ENCODE results near the gene SLC39A1. TPM values are rescaled to one million over a fixed set of nuclear protein-coding genes. Genes with fewer than 3 reads are reported as not detected.

The SLC39A1 gene
- total and polyA plus RNA-seq, 9 of the 15 experiments (the other 6 are each of a cell fraction or from before 2014, with no cell fraction given), result 9.9 to 81.1 (median 62.7) TPM

GRCh38 chr1:153967107-153967999 lies 4.0 kb upstream of the SLC39A1 start, which contains the start of gene CREB3L4 (continued):
- no peak for TF ChIP-seq GATA2 (CRISPR knock-in tag; IDR thresholded peaks at IDR 0.05)
- TF ChIP-seq TCF7L2 (IDR thresholded peaks at IDR 0.05; ENCODE audit: low read depth, low read length), result no peak
- no peak for TF ChIP-seq ZNF668 (CRISPR knock-in tag; IDR thresholded peaks at IDR 0.05)
- peak; percentile 92 for TF ChIP-seq ZNF384 (IDR thresholded peaks at IDR 0.05; ENCODE audit: low read depth, low read length)
- TF ChIP-seq SMARCB1 (IDR thresholded peaks at IDR 0.05; ENCODE audit: insufficient read length, low read depth), result no peak
- TF ChIP-seq RBM34 (IDR thresholded peaks at IDR 0.05; ENCODE audit: borderline replicate concordance, insufficient read depth, low read length), result no peak
- TF ChIP-seq KAT7 (CRISPR knock-in tag; IDR thresholded peaks at IDR 0.05; ENCODE audit: borderline replicate concordance), result peak; percentile 61; the same call in 1 of the 2 replicates
- TF ChIP-seq ZNF655 (CRISPR knock-in tag; IDR thresholded peaks at IDR 0.05), result no peak
- no peak for TF ChIP-seq HNRNPK (IDR thresholded peaks at IDR 0.05; ENCODE audit: low read depth, low read length, poor library complexity, severe bottlenecking)
- no peak for TF ChIP-seq MAFG (tag; conservative IDR thresholded peaks at IDR 0.05)
- no peak for TF ChIP-seq SREBF1 (IDR thresholded peaks at IDR 0.05; ENCODE audit: borderline replicate concordance, low read depth, low read length)
- TF ChIP-seq TAL1 (IDR thresholded peaks at IDR 0.05), result no peak
- TF ChIP-seq MTA3 (IDR thresholded peaks at IDR 0.05; ENCODE audit: borderline replicate concordance), result peak; percentile 55; the same call in 1 of the 2 replicates
- 0 out of 2 replicates have a peak, but pooled peaks have one; percentile 47 for TF ChIP-seq ZNF197 (CRISPR knock-in tag; IDR thresholded peaks at IDR 0.05; ENCODE audit: low read depth)
- no peak for TF ChIP-seq ZNF512 (tag; IDR thresholded peaks at IDR 0.05)
- TF ChIP-seq TAF7 (tag; IDR thresholded peaks at IDR 0.05), result no peak; the same call in none of the 2 replicates
- no peak for TF ChIP-seq POLR3A (IDR thresholded peaks at IDR 0.05; ENCODE audit: borderline replicate concordance, extremely low read depth, insufficient read depth, insufficient read length)
- TF ChIP-seq ZNF165 (CRISPR knock-in tag; IDR thresholded peaks at IDR 0.05; ENCODE audit: borderline replicate concordance), result no peak
- peak; percentile 9; the same call in 1 of the 2 replicates for TF ChIP-seq ZKSCAN1 (IDR thresholded peaks at IDR 0.05; ENCODE audit: low read depth, low read length)
- no peak for TF ChIP-seq TCF15 (CRISPR knock-in tag; IDR thresholded peaks at IDR 0.05)
- no peak for TF ChIP-seq ZNF551 (CRISPR knock-in tag; IDR thresholded peaks at IDR 0.05)
- TF ChIP-seq MIER1 (IDR thresholded peaks at IDR 0.05; ENCODE audit: low read depth), result no peak
- TF ChIP-seq, protein P1, sequence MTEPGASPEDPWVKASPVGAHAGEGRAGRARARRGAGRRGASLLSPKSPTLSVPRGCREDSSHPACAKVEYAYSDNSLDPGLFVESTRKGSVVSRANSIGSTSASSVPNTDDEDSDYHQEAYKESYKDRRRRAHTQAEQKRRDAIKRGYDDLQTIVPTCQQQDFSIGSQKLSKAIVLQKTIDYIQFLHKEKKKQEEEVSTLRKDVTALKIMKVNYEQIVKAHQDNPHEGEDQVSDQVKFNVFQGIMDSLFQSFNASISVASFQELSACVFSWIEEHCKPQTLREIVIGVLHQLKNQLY (CRISPR knock-in tag; conservative IDR thresholded peaks at IDR 0.05), result 0 out of 4 replicates have a peak, but pooled peaks of 1 of the 2 experiments have one; percentile 19
